Measurements from ENCODE around the gene MT1H.

DNA sequence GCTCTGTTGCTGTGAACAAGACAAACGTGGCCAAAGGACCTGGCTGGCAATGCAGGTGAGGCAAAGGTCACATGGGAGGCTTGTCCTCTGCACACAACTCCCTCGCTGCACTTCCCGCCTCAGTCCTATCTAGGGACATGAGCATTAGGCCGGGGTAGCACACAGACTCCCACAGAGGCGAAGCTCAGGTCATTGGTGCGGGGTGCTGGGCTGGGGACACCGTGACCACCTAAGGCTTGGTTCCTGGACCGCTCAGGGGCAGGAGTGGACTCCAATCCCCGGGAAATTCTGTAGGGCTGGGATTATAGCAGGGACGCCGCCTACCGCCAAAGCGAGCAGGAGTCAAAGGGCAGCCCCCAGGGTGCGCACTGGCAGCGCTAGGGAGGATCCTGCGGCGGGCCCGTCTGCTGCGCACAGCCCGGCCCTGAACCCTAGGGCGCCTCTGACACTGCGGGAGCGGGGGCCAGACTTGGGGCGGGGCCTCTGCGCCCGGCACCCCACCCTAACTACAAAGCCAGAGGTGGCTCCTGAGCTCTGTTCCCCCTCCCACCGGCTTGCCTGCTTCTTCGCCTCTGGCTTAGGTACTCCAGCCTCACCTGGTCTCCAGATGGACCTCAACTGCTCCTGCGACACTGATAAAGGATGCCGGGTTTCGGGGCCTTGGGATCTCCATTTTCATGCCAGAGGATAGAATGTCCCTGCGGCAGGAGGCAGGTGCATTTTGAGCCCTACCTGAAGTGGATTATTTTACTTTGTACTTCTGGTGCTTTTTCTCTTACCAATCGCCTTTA, 21.8 kb upstream of the MT1H start:
- TF ChIP-seq, protein P1, sequence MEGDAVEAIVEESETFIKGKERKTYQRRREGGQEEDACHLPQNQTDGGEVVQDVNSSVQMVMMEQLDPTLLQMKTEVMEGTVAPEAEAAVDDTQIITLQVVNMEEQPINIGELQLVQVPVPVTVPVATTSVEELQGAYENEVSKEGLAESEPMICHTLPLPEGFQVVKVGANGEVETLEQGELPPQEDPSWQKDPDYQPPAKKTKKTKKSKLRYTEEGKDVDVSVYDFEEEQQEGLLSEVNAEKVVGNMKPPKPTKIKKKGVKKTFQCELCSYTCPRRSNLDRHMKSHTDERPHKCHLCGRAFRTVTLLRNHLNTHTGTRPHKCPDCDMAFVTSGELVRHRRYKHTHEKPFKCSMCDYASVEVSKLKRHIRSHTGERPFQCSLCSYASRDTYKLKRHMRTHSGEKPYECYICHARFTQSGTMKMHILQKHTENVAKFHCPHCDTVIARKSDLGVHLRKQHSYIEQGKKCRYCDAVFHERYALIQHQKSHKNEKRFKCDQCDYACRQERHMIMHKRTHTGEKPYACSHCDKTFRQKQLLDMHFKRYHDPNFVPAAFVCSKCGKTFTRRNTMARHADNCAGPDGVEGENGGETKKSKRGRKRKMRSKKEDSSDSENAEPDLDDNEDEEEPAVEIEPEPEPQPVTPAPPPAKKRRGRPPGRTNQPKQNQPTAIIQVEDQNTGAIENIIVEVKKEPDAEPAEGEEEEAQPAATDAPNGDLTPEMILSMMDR (IDR thresholded peaks at IDR 0.05; ENCODE audit: low read length) = no peak
- TF ChIP-seq EZH2 (IDR thresholded peaks at IDR 0.05; ENCODE audit: borderline replicate concordance, low read length) = no peak
